A549 treated with dexamethasone at 1 μM for 4 hours (cell line): ENCODE results near the gene RDH8. TPM values are rescaled to one million over a fixed set of nuclear protein-coding genes. Genes with fewer than 3 reads are reported as not detected.

ENCODE experiments used
- total RNA-seq: library from RNA; stranded (reverse); fragments of 200-300 nt; extraction: Qiagen RNA extraction; gene quantifications from 5 replicates; pipeline ENCODE4 v1.2.3, GENCODE V29; 2022

The RDH8 gene
- total RNA-seq = 0.18 to 0.42 TPM (median 0.27 TPM) in 5 replicates

GRCh38 chr19:10013316-10013715 is at the start of gene RDH8:
Gene RDH8 (plus strand): TSS chr19:10013483. CDS start chr19:10013498, 15 bp downstream.

GRCh38 chr19:10010247-10010691 is 3.0 kb upstream of the RDH8 start, which contains the start of gene COL5A3:
Gene COL5A3 (minus strand): TSS chr19:10010504. CDS start chr19:10010385, 119 bp downstream.

Other genes starting within 250 kb of the RDH8 start
- 0.54 to 0.91 TPM (median 0.84 TPM) in 5 replicates for gene ZNF846, start 244.7 kb upstream of the RDH8 start, total RNA-seq
- 12.9 to 14.1 TPM (median 13.4 TPM) in 5 replicates for gene FBXL12, start 194.4 kb upstream of the RDH8 start, total RNA-seq
- 369 to 496 TPM (median 381 TPM) in 5 replicates for gene UBL5, start 185.6 kb upstream of the RDH8 start, total RNA-seq
- gene PIN1, start 178.2 kb upstream of the RDH8 start, total RNA-seq = 54.0 to 74.6 TPM (median 72.3 TPM) in 5 replicates
- gene OLFM2, start 77.0 kb upstream of the RDH8 start, total RNA-seq = 7.8 to 11.7 TPM (median 10.4 TPM) in 5 replicates
- gene COL5A3, start 3.0 kb upstream of the RDH8 start, total RNA-seq = 2.4 to 3.8 TPM (median 3.0 TPM) in 5 replicates
- gene SHFL, start 72.8 kb downstream of the RDH8 start, total RNA-seq = 6.3 to 8.0 TPM (median 6.9 TPM) in 5 replicates
- 0.05 to 0.19 TPM (median 0.10 TPM) in 4 of 5 replicates, not detected in the other for gene ANGPTL6, start 89.2 kb downstream of the RDH8 start, total RNA-seq
- gene PPAN, start 92.9 kb downstream of the RDH8 start, total RNA-seq = 35.9 to 58.3 TPM (median 53.8 TPM) in 5 replicates
- gene P2RY11, start 98.2 kb downstream of the RDH8 start, total RNA-seq = 4.4 to 10.5 TPM (median 7.3 TPM) in 5 replicates
- gene EIF3G, start 106.4 kb downstream of the RDH8 start, total RNA-seq = 148 to 187 TPM (median 173 TPM) in 5 replicates
- 46.9 to 57.5 TPM (median 55.0 TPM) in 5 replicates for gene DNMT1, start 181.5 kb downstream of the RDH8 start, total RNA-seq
- gene S1PR2, start 217.8 kb downstream of the RDH8 start, total RNA-seq = 0.62 to 1.1 TPM (median 0.84 TPM) in 5 replicates
- 54.3 to 76.4 TPM (median 69.8 TPM) in 5 replicates for gene MRPL4, start 238.7 kb downstream of the RDH8 start, total RNA-seq